ENCODE measurements around the gene KANSL1. TPM values are rescaled to one million over a fixed set of nuclear protein-coding genes. Genes with fewer than 3 reads are reported as not detected.

KANSL1 gene
- total and polyA plus RNA-seq, 2 experiments from 2014 or later, result 49.0 to 206 TPM

DNA sequence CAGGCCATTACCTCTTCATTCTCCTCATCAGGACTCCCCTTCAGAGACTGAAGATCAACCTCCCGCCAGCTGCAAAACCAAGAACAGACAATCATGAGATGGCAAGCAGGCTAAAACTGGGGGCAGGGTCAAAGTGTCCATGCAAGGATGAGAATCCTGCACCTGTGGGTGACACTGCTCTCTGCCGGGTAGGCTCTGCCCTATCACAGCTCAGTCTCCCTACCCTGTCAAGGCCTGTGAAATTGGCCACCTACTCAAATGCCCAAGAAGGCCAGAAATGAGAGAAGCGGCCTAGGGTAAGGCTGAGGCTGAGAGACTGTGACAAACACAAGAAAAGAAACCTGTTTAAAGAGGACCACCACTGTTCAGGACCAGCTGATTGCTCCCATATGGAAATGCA is 159.8 kb downstream of the KANSL1 start:
- H2AFZ ChIP-seq, result no peak overlapping the region
- Mint-ChIP-seq H3K9me3 (no peaks in the 10 kb centered on the region), H3K4me1 (peaks cover 19% of the 10 kb centered on the region), H3K36me3 (ENCODE audit: low read depth) (peaks cover 90% of the 10 kb centered on the region), H3K4me3 (no peak overlapping the region), H3K27me3 (ENCODE audit: insufficient read depth, low read depth, poor library complexity) (peaks cover 10% of the 10 kb centered on the region), H3K27ac (no peak overlapping the region)
- H3K4me2 ChIP-seq, result no peak overlapping the region
- no peaks in the 10 kb centered on the region for H3K79me2 ChIP-seq (replicated peaks; ENCODE audit: insufficient read depth)
- TF ChIP-seq, protein P1, sequence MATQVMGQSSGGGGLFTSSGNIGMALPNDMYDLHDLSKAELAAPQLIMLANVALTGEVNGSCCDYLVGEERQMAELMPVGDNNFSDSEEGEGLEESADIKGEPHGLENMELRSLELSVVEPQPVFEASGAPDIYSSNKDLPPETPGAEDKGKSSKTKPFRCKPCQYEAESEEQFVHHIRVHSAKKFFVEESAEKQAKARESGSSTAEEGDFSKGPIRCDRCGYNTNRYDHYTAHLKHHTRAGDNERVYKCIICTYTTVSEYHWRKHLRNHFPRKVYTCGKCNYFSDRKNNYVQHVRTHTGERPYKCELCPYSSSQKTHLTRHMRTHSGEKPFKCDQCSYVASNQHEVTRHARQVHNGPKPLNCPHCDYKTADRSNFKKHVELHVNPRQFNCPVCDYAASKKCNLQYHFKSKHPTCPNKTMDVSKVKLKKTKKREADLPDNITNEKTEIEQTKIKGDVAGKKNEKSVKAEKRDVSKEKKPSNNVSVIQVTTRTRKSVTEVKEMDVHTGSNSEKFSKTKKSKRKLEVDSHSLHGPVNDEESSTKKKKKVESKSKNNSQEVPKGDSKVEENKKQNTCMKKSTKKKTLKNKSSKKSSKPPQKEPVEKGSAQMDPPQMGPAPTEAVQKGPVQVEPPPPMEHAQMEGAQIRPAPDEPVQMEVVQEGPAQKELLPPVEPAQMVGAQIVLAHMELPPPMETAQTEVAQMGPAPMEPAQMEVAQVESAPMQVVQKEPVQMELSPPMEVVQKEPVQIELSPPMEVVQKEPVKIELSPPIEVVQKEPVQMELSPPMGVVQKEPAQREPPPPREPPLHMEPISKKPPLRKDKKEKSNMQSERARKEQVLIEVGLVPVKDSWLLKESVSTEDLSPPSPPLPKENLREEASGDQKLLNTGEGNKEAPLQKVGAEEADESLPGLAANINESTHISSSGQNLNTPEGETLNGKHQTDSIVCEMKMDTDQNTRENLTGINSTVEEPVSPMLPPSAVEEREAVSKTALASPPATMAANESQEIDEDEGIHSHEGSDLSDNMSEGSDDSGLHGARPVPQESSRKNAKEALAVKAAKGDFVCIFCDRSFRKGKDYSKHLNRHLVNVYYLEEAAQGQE (IDR thresholded peaks at IDR 0.05; ENCODE audit: unreplicated experiment), result no peak
- TF ChIP-seq EZH2 (IDR thresholded peaks at IDR 0.05; ENCODE audit: low read depth, unreplicated experiment) (no peak), EZH2phosphoT487 (IDR thresholded peaks at IDR 0.05; ENCODE audit: unreplicated experiment) (no peak), NANOG (IDR thresholded peaks at IDR 0.05; ENCODE audit: borderline replicate concordance) (no peak), CTCF (conservative IDR thresholded peaks at IDR 0.05; ENCODE audit: low read depth in 2 of 2) (no peak), POLR2AphosphoS5 (IDR thresholded peaks at IDR 0.05; ENCODE audit: low read depth) (no peak), ZNF114 (CRISPR knock-in tag; IDR thresholded peaks at IDR 0.05) (no peak), ETS1 (IDR thresholded peaks at IDR 0.05) (no peak), ZNF331 (CRISPR knock-in tag; IDR thresholded peaks at IDR 0.05; ENCODE audit: low read depth) (no peak), CREB1 (CRISPR knock-in tag; IDR thresholded peaks at IDR 0.05; ENCODE audit: low read depth) (no peak), JUNB (IDR thresholded peaks at IDR 0.05; ENCODE audit: unreplicated experiment) (no peak), STAT1 (IDR thresholded peaks at IDR 0.05; ENCODE audit: unreplicated experiment) (no peak)
- TF ChIP-seq, protein P2, sequence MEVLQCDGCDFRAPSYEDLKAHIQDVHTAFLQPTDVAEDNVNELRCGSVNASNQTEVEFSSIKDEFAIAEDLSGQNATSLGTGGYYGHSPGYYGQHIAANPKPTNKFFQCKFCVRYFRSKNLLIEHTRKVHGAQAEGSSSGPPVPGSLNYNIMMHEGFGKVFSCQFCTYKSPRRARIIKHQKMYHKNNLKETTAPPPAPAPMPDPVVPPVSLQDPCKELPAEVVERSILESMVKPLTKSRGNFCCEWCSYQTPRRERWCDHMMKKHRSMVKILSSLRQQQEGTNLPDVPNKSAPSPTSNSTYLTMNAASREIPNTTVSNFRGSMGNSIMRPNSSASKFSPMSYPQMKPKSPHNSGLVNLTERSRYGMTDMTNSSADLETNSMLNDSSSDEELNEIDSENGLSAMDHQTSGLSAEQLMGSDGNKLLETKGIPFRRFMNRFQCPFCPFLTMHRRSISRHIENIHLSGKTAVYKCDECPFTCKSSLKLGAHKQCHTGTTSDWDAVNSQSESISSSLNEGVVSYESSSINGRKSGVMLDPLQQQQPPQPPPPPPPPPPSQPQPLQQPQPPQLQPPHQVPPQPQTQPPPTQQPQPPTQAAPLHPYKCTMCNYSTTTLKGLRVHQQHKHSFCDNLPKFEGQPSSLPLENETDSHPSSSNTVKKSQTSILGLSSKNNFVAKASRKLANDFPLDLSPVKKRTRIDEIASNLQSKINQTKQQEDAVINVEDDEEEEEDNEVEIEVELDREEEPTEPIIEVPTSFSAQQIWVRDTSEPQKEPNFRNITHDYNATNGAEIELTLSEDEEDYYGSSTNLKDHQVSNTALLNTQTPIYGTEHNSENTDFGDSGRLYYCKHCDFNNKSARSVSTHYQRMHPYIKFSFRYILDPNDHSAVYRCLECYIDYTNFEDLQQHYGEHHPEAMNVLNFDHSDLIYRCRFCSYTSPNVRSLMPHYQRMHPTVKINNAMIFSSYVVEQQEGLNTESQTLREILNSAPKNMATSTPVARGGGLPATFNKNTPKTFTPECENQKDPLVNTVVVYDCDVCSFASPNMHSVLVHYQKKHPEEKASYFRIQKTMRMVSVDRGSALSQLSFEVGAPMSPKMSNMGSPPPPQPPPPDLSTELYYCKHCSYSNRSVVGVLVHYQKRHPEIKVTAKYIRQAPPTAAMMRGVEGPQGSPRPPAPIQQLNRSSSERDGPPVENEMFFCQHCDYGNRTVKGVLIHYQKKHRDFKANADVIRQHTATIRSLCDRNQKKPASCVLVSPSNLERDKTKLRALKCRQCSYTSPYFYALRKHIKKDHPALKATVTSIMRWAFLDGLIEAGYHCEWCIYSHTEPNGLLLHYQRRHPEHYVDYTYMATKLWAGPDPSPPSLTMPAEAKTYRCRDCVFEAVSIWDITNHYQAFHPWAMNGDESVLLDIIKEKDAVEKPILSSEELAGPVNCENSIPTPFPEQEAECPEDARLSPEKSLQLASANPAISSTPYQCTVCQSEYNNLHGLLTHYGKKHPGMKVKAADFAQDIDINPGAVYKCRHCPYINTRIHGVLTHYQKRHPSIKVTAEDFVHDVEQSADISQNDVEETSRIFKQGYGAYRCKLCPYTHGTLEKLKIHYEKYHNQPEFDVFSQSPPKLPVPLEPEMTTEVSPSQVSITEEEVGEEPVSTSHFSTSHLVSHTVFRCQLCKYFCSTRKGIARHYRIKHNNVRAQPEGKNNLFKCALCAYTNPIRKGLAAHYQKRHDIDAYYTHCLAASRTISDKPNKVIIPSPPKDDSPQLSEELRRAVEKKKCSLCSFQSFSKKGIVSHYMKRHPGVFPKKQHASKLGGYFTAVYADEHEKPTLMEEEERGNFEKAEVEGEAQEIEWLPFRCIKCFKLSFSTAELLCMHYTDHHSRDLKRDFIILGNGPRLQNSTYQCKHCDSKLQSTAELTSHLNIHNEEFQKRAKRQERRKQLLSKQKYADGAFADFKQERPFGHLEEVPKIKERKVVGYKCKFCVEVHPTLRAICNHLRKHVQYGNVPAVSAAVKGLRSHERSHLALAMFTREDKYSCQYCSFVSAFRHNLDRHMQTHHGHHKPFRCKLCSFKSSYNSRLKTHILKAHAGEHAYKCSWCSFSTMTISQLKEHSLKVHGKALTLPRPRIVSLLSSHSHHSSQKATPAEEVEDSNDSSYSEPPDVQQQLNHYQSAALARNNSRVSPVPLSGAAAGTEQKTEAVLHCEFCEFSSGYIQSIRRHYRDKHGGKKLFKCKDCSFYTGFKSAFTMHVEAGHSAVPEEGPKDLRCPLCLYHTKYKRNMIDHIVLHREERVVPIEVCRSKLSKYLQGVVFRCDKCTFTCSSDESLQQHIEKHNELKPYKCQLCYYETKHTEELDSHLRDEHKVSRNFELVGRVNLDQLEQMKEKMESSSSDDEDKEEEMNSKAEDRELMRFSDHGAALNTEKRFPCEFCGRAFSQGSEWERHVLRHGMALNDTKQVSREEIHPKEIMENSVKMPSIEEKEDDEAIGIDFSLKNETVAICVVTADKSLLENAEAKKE (CRISPR knock-in tag; IDR thresholded peaks at IDR 0.05), result no peak
- DNase-seq (ENCODE audit: low spot score), result no peak
- no peaks in the 10 kb centered on the region for H3K9me2 ChIP-seq (ENCODE audit: insufficient read depth)
- H3K36me3 ChIP-seq (ENCODE audit: insufficient read depth), result peaks cover 53% of the 10 kb centered on the region
- H3K27ac ChIP-seq (ENCODE audit: low read depth), result no peak overlapping the region
- peaks cover 15% of the 10 kb centered on the region for H3K4me1 ChIP-seq (ENCODE audit: insufficient read depth)
- H3F3A ChIP-seq (replicated peaks; ENCODE audit: low read depth), result peaks cover 18% of the 10 kb centered on the region; the same call in 1 of the 2 replicates
- H3K4me3 ChIP-seq, result no peak overlapping the region
- H3K27me3 ChIP-seq (ENCODE audit: insufficient read depth), result no peaks in the 10 kb centered on the region
- ATAC-seq, result no peak
- H4K20me1 ChIP-seq (replicated peaks; ENCODE audit: insufficient read depth), result peaks cover 16% of the 10 kb centered on the region
